Cardiac muscle cell (in vitro differentiated cells and primary cell): ENCODE results near the gene CCDC73. TPM values are rescaled to one million over a fixed set of nuclear protein-coding genes. Genes with fewer than 3 reads are reported as not detected.

Experiments
- DNase-seq, 2 donors: peaks; one replicate each; pipeline versions ENCODE4 v3.0.0 to v3.0.0-alpha.2; 2010 to 2017; ENCODE audit warnings: low read depth in 1 of 2, low spot score in 1 of 2
- H3K27ac ChIP-seq: fragments of 200-600 bp; sonication (generic); 2 replicates; pipeline ENCODE4 v1.5.1; 2016
- H3K27me3 ChIP-seq: fragments of 200-600 bp; sonication (generic); 2 replicates; pipeline ENCODE4 v1.6.0; 2016; ENCODE audit warnings: control low read depth
- H3K36me3 ChIP-seq: fragments of 200-600 bp; sonication (generic); 2 replicates; pipeline ENCODE4 v1.5.1; 2016; ENCODE audit warnings: control low read depth
- H3K4me1 ChIP-seq: fragments of 200-600 bp; sonication (generic); 2 replicates; pipeline ENCODE4 v1.8.1; 2017; ENCODE audit warnings: low read depth, mild to moderate bottlenecking, mixed run types
- H3K4me3 ChIP-seq: fragments of 200-600 bp; sonication (generic); 2 replicates; pipeline ENCODE4 v1.5.1; 2016; ENCODE audit warnings: mild to moderate bottlenecking
- H3K9me3 ChIP-seq: fragments of 200-600 bp; sonication (generic); 2 replicates; pipeline ENCODE4 v1.5.1; 2017; ENCODE audit warnings: low read depth, mild to moderate bottlenecking, control low read depth
- CTCF ChIP-seq: IDR thresholded peaks from 2 replicates; pipeline ENCODE4 v1.5.1; 2012; ENCODE audit warnings: low read depth, mild to moderate bottlenecking, low read length
- polyA plus RNA-seq: library from polyadenylated mRNA; unstranded; fragments of >200 nt; fragmentation: Nextera tagmentation; extraction: Ambion mirVana; gene quantifications from 2 replicates; pipeline ENCODE4 v1.2.1, GENCODE V29; 2016
- total RNA-seq: library from RNA; depleted of rRNA; stranded (reverse); fragments of >200 nt; gene quantifications from 2 replicates; pipeline ENCODE4 v1.2.3, GENCODE V29; 2016

Gene CCDC73
- total and polyA plus RNA-seq, 2 experiments from 2014 or later, result 0.76 TPM; not detected in 1

- DNase-seq, result no peak
- H3K4me1 ChIP-seq, result no peaks in the 10 kb centered on the region
- H3K27ac ChIP-seq, result no peak overlapping the region
- H3K36me3 ChIP-seq, result no peaks in the 10 kb centered on the region
- no peaks in the 10 kb centered on the region for H3K27me3 ChIP-seq
- no peaks in the 10 kb centered on the region for H3K9me3 ChIP-seq
- no peak for TF ChIP-seq CTCF
- no peak overlapping the region for H3K4me3 ChIP-seq
These were observed 89.0 kb downstream of the CCDC73 start for GRCh38 chr11:32705309-32706033.

GRCh38 chr11:32704775-32705174 is 89.7 kb downstream of the CCDC73 start:
- H3K4me3 ChIP-seq, result no peak overlapping the region
- no peaks in the 10 kb centered on the region for H3K4me1 ChIP-seq
- H3K27me3 ChIP-seq, result no peaks in the 10 kb centered on the region
- no peak for DNase-seq
- no peaks in the 10 kb centered on the region for H3K36me3 ChIP-seq
- TF ChIP-seq CTCF, result no peak
- no peaks in the 10 kb centered on the region for H3K9me3 ChIP-seq
- no peak overlapping the region for H3K27ac ChIP-seq

- Histone ChIP-seq H3K27me3 (no peaks in the 10 kb centered on the region), H3K9me3 (no peaks in the 10 kb centered on the region), H3K4me1 (no peaks in the 10 kb centered on the region), H3K36me3 (no peaks in the 10 kb centered on the region), H3K4me3 (no peak overlapping the region), H3K27ac (no peak overlapping the region)
- DNase-seq, result no peak
- no peak for TF ChIP-seq CTCF
These were observed 90.2 kb downstream of the CCDC73 start for GRCh38 chr11:32704261-32704660.

GRCh38 chr11:32701616-32702015 is 92.8 kb downstream of the CCDC73 start:
- DNase-seq, result no peak

GRCh38 chr11:32698579-32698978 is 95.9 kb downstream of the CCDC73 start:
- no peak for TF ChIP-seq CTCF
- Histone ChIP-seq H3K36me3 (no peaks in the 10 kb centered on the region), H3K4me3 (no peak overlapping the region), H3K27ac (no peak overlapping the region), H3K4me1 (no peaks in the 10 kb centered on the region), H3K27me3 (no peaks in the 10 kb centered on the region), H3K9me3 (no peaks in the 10 kb centered on the region)
- DNase-seq, result no peak

More at GRCh38 chr11:32701616-32702015, 92.8 kb downstream of the CCDC73 start:
- H3K4me1 ChIP-seq, result no peaks in the 10 kb centered on the region
- no peak overlapping the region for H3K4me3 ChIP-seq
- H3K9me3 ChIP-seq, result no peaks in the 10 kb centered on the region
- no peak overlapping the region for H3K27ac ChIP-seq
- no peaks in the 10 kb centered on the region for H3K27me3 ChIP-seq
- no peak for TF ChIP-seq CTCF
- H3K36me3 ChIP-seq, result no peaks in the 10 kb centered on the region
